K562 (cell line): ENCODE results near the gene SMU1. TPM values are rescaled to one million over a fixed set of nuclear protein-coding genes. Genes with fewer than 3 reads are reported as not detected.

Source experiments
- ATAC-seq: fragments of 200-7000 bp; cut with Tn5 transposase; 3 replicates; pipeline ENCODE4 v1.9.1; 2020; ENCODE audit warnings: moderate library complexity
- BruUV-seq: library from RNA; stranded (reverse); fragments of 400-500 nt; replicated peaks from 2 replicates; lab custom pipeline; 2021; lab: Mats Ljungman, UMichigan
- CTCF ChIA-PET: fragments of 300-600 bp; formaldehyde crosslinking; extraction: SDS; loops from one replicate; lab custom pipeline; 2021; ENCODE audit warnings: low intra/inter-chr PET ratio; lab: Yijun Ruan, JAX
- POLR2A ChIA-PET: fragments of 300-600, 350-650 bp; sonication (Branson Sonifier 250); formaldehyde crosslinking; extraction: SDS; loops from one replicate; lab custom pipeline; 2021; ENCODE audit warnings: antibody characterized with exemption, inconsistent platforms; lab: Yijun Ruan, JAX
- DNase-seq, 4 experiments: peaks; one replicate each; pipeline versions ENCODE4 v3.0.0 to v3.0.0-alpha.2; 2011 to 2018; ENCODE audit warnings: low spot score in 3 of 4, mixed read lengths in 3 of 4; ENCODE audit errors: extremely low read depth in 1 of 4
- FAIRE-seq: peaks from 2 replicates; lab custom pipeline; 2011; peaks lifted over from hg19 to GRCh38; lab: Jason Lieb, UNC
- H2AFZ ChIP-seq: 2 replicates; pipeline ENCODE4 v1.6.0; 2011; ENCODE audit warnings: low read depth, low read length, control low read depth, inconsistent platforms
- H3K27ac ChIP-seq: fragments of 200-600 bp; 3 replicates; pipeline ENCODE4 v1.8.0; 2011; ENCODE audit warnings: low read depth, mild to moderate bottlenecking, control low read depth, inconsistent platforms, low read length, moderate library complexity, mixed read lengths; ENCODE audit errors: extremely low read depth
- H3K27me3 ChIP-seq, 2 experiments: fragments of 300-600 bp in 1 of 2; 2 replicates in 1 of 2; 3 replicates in 1 of 2; pipeline versions ENCODE4 v1.6.0 to v1.8.0; 2011; ENCODE audit warnings: inconsistent platforms in 2 of 2, low read length in 2 of 2, mild to moderate bottlenecking in 1 of 2, mixed read lengths in 1 of 2, moderate library complexity in 1 of 2; ENCODE audit not compliant: control insufficient read depth in 2 of 2, insufficient read depth in 2 of 2
- H3K36me3 ChIP-seq: fragments of 300-600 bp; 3 replicates; pipeline ENCODE4 v1.8.0; 2011; ENCODE audit warnings: mild to moderate bottlenecking, low read length, inconsistent platforms; ENCODE audit not compliant: control insufficient read depth, insufficient read depth
- H3K4me1 ChIP-seq, 2 experiments: fragments of 200-600 bp in 1 of 2; replicated peaks in 1 of 2; 2 replicates in 1 of 2; 3 replicates in 1 of 2; pipeline versions ENCODE4 v1.5.1 to v1.8.0; 2011; ENCODE audit warnings: inconsistent platforms in 2 of 2, low read length in 2 of 2, mild to moderate bottlenecking in 1 of 2, mixed read lengths in 1 of 2, moderate library complexity in 1 of 2; ENCODE audit not compliant: control insufficient read depth in 2 of 2, insufficient read depth in 2 of 2
- H3K4me2 ChIP-seq: 2 replicates; pipeline ENCODE4 v1.6.1; 2011; ENCODE audit warnings: low read length, control low read depth, inconsistent platforms, mixed read lengths; ENCODE audit not compliant: insufficient read depth
- H3K4me3 ChIP-seq: fragments of 200-600 bp; sonication (generic), shearing (Covaris generic); 2 replicates; pipeline ENCODE4 v1.5.1; 2016; ENCODE audit warnings: control low read depth, inconsistent platforms
- H3K79me2 ChIP-seq: fragments of 200-600 bp; 3 replicates; pipeline ENCODE4 v1.8.0; 2011; ENCODE audit warnings: low read length, inconsistent platforms; ENCODE audit not compliant: control insufficient read depth, insufficient read depth
- H3K9ac ChIP-seq, 2 experiments: 2 replicates each; pipeline versions ENCODE4 v1.6.0 to v1.6.1; 2011; ENCODE audit warnings: low read depth in 2 of 2, low read length in 2 of 2, control low read depth in 1 of 2, inconsistent platforms in 1 of 2, mild to moderate bottlenecking in 1 of 2, mixed read lengths in 1 of 2; ENCODE audit not compliant: insufficient read depth in 1 of 2
- H3K9me1 ChIP-seq: one replicate; pipeline ENCODE4 v1.6.0; 2011; ENCODE audit warnings: inconsistent platforms, mild to moderate bottlenecking, low read length, moderate library complexity; ENCODE audit not compliant: control insufficient read depth, insufficient read depth
- H3K9me3 ChIP-seq: replicated peaks from 2 replicates; pipeline ENCODE4 v1.5.1; 2011; ENCODE audit warnings: low read depth, low read length, inconsistent platforms; ENCODE audit not compliant: control insufficient read depth, insufficient read depth
- H4K20me1 ChIP-seq: replicated peaks from 2 replicates; pipeline ENCODE4 v1.6.1; 2011; ENCODE audit warnings: low read length, inconsistent platforms, mixed read lengths; ENCODE audit not compliant: control insufficient read depth, insufficient read depth
- GATA2 ChIP-seq: sonication (generic); formaldehyde crosslinking; IDR thresholded peaks from 2 replicates; pipeline ENCODE4 v1.4.0; 2020; ENCODE audit warnings: mild to moderate bottlenecking, missing genetic modification reagents
- NONO ChIP-seq, 2 experiments: fragments of 200-400 bp in 1 of 2; fragments of 450-650 bp in 1 of 2; formaldehyde crosslinking in 1 of 2; IDR thresholded peaks; 2 replicates each; pipeline ENCODE4 v1.6.1; 2017; ENCODE audit warnings: low read depth in 2 of 2, mild to moderate bottlenecking in 2 of 2, moderate library complexity in 2 of 2, low read length in 1 of 2
- POU5F1 ChIP-seq: fragments of 150-350 bp; IDR thresholded peaks from 2 replicates; pipeline ENCODE4 v1.6.1; 2014; ENCODE audit warnings: borderline replicate concordance, low read length, low read depth, mild to moderate bottlenecking; ENCODE audit not compliant: partially characterized antibody
- PRPF4 ChIP-seq: fragments of 200-400 bp; formaldehyde crosslinking; IDR thresholded peaks from one replicate; pipeline ENCODE4 v1.6.1; 2017; ENCODE audit warnings: low read length, low read depth, mild to moderate bottlenecking; ENCODE audit not compliant: insufficient read depth, poor library complexity, severe bottlenecking
- SAFB2 ChIP-seq: fragments of 200-400 bp; formaldehyde crosslinking; IDR thresholded peaks from 2 replicates; pipeline ENCODE4 v1.6.1; 2018; ENCODE audit warnings: borderline replicate concordance, low read length, low read depth, moderate library complexity; ENCODE audit not compliant: severe bottlenecking
- WGBS: fragments of 100-300 bp; shearing (Covaris generic); methylation state at CpG from one replicate; pipeline ENCODE4 v1.1.6; 2016; ENCODE audit warnings: low coverage, mixed read lengths; ENCODE audit not compliant: insufficient coverage; ENCODE audit errors: missing lambda C conversion rate; 5-methylcytosine and 5-hydroxymethylcytosine counted together
- in situ Hi-C: fragments of 300-500 bp; cut with MboI; formaldehyde crosslinking; loops from 4 replicates; pipeline ENCODE4 v1.15.0; 2018; ENCODE audit warnings: inconsistent platforms, mixed read lengths
- intact Hi-C: fragments of 100-400 bp; cut with micrococcal nuclease; formaldehyde crosslinking; loops from 2 replicates; pipeline ENCODE4 v1.14.2; 2022
- polyA plus RNA-seq, 8 experiments: library from polyadenylated mRNA; depleted of rRNA in 4 of 8; stranded (reverse) in 5 of 8; unstranded in 3 of 8; fragments of >200 nt; fragmentation: Nextera tagmentation in 2 of 8; fragmentation: Illumina TruSeq in 1 of 8; extraction: Ambion mirVana in 2 of 8; extraction: Trizol in 1 of 8; gene quantifications; 2 replicates each; pipeline versions ENCODE4 v1.2.1 to v1.2.3, GENCODE V29; 2011 to 2014; ENCODE audit warnings: inconsistent platforms in 1 of 8, missing spikeins in 1 of 8
- total RNA-seq, 7 experiments: library from RNA; depleted of rRNA in 6 of 7; stranded (reverse); fragments of >200 nt in 6 of 7; fragmentation: Illumina TruSeq in 2 of 7; extraction: Trizol in 2 of 7; gene quantifications; 2 replicates each; pipeline versions ENCODE4 v1.2.1 to v1.2.3, GENCODE V29; 2011 to 2021; ENCODE audit warnings: low replicate concordance in 1 of 7

SMU1 gene
- total and polyA plus RNA-seq, 9 of the 15 experiments (the other 6 are each of a cell fraction or from before 2014, with no cell fraction given): 13.2 to 33.4 (median 20.7) TPM

DNA sequence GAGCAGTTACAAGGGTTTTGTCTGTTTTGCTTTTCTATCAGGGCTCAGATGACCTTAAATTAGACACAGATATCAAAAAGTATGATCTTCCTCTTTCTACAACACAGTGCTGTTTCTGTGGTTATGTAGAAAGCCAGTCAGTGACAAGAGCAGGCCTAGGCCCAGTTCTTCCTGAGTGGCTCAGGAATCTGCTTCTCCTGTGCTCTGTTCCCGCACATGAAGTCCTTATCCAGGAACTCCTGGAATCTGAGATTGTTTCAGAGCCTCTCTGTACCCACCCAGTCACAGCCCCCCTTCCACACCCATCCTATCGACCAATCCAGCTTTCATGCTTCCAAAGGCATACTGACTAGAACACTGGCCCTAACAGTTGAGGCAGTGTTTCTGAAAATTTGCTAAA, 40.4 kb upstream of the SMU1 start:
- no peaks in the 10 kb centered on the region for H3K9me3 ChIP-seq
- ChIA-PET POLR2A (no interaction called here), CTCF (no interaction called here)
- no peak for DNase-seq
- intact Hi-C loops: no loop called here
- H3K9me1 ChIP-seq: no peaks in the 10 kb centered on the region
- peaks cover 39% of the 10 kb centered on the region; the same call in 2 of the 3 replicates for H3K36me3 ChIP-seq
- no TSS peak for BruUV-seq
- no peak overlapping the region for H3K4me3 ChIP-seq
- no peak for ATAC-seq
- no peaks in the 10 kb centered on the region; the same call in 1 of the 2 replicates for H4K20me1 ChIP-seq
- TF ChIP-seq SAFB2 (no peak), GATA2 (CRISPR knock-in tag) (no peak), POU5F1 (no peak)
- no peak overlapping the region for H2AFZ ChIP-seq
- no peaks in the 10 kb centered on the region for H3K27me3 ChIP-seq
- no peak overlapping the region for H3K27ac ChIP-seq
- WGBS: 100% methylated on average over 2 of the region's 2 CpGs
- no peak overlapping the region for H3K4me2 ChIP-seq
- no peak for FAIRE-seq
- no peaks in the 10 kb centered on the region for H3K79me2 ChIP-seq
- H3K9ac ChIP-seq: no peak overlapping the region
- in situ Hi-C loops: no loop called here
- H3K4me1 ChIP-seq: no peaks in the 10 kb centered on the region

DNA sequence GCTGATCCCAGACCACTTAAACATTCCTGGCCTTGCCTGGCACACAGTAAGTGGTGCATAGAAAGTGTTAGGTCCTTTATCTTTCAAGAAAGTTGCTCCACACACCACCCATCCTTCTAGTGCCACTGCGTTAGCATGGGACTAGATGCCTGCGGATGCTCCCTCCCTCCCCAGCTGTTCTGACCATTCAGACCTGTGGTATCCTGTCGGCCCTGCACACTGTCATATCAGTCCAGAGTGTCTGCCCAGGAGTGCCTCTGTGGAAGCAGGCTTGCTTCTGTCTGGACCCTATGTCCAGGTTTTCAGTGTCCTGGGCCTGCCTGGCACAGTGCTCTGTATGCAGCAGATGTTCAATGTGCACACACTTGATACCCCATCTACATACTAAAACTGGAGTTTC, 38.3 kb upstream of the SMU1 start:
- ChIA-PET POLR2A (interaction anchor here (0.7 kb wide), 1 partner anchor 338 kb away, joined by 3 read pairs; no protein-coding TSS in a partner anchor), CTCF (no interaction called here)
- ATAC-seq (no peak), DNase-seq (no peak), FAIRE-seq (no peak)
- in situ Hi-C loops (no loop called here), intact Hi-C loops (no loop called here)
- Histone ChIP-seq H2AFZ (no peak overlapping the region), H3K4me1 (no peaks in the 10 kb centered on the region), H3K9me3 (no peaks in the 10 kb centered on the region), H3K4me2 (no peak overlapping the region), H3K27me3 (no peaks in the 10 kb centered on the region), H3K36me3 (peaks cover 36% of the 10 kb centered on the region; the same call in 2 of the 3 replicates), H3K4me3 (no peak overlapping the region), H3K9ac (no peak overlapping the region), H4K20me1 (no peaks in the 10 kb centered on the region; the same call in 1 of the 2 replicates), H3K79me2 (no peaks in the 10 kb centered on the region), H3K9me1 (no peaks in the 10 kb centered on the region), H3K27ac (no peak overlapping the region)
- TF ChIP-seq PRPF4 (no peak), NONO (IDR thresholded peaks at IDR 0.05; ENCODE audit: low read depth in 2 of 2, low read length in 1 of 2) (no peak)
- WGBS: 89% methylated on average over 2 of the region's 3 CpGs
- BruUV-seq: no TSS peak
